Measurements from ENCODE around the gene MPHOSPH9. TPM values are rescaled to one million over a fixed set of nuclear protein-coding genes. Genes with fewer than 3 reads are reported as not detected.
"Not testable (repeated sequence)": the region's sequence is repeated elsewhere in the genome, so short reads cannot be mapped to it uniquely, and the experiment has no call there.

The MPHOSPH9 gene
- total and polyA plus RNA-seq, 2 donors (not counting 1 experiment from before 2014, with no cell fraction given), result 11.8 to 45.1 TPM

GRCh38 chr12:123254853-123255446 is 22.0 kb upstream of the MPHOSPH9 start:
- no peak overlapping the region for H3K27ac Mint-ChIP-seq
- intact Hi-C loops (cut with micrococcal nuclease), result no loop called here
- Histone ChIP-seq H3K4me2 (replicated peaks; ENCODE audit: low read depth, low read length, poor library complexity, severe bottlenecking) (no peak overlapping the region), H4K20me1 (ENCODE audit: control insufficient read depth, insufficient read depth, low read length, poor library complexity, severe bottlenecking) (peaks cover 51% of the 10 kb centered on the region), H3K4me1 (ENCODE audit: control insufficient read depth in 2 of 2, insufficient read depth in 2 of 2, low read length in 2 of 2) (peaks cover 0 to 3% of the 10 kb centered on the region in 2 donors), H3K9ac (ENCODE audit: low read length) (no peak overlapping the region), H3K79me2 (ENCODE audit: control insufficient read depth, insufficient read depth, low read length) (peaks cover 53% of the 10 kb centered on the region), H3K9me3 (ENCODE audit: control extremely low read depth in 1 of 3, control insufficient read depth in 2 of 3, insufficient read depth in 1 of 3, low read length in 2 of 3) (no peaks in the 10 kb centered on the region), H3K27ac (ENCODE audit: low read length in 2 of 2) (no peak overlapping the region), H2AFZ (ENCODE audit: insufficient read depth, low read depth, low read length, poor library complexity, severe bottlenecking) (no peak overlapping the region), H3K36me3 (replicated peaks in 1 of 2; ENCODE audit: control extremely low read depth in 1 of 2, control insufficient read depth in 1 of 2, extremely low read depth in 1 of 2, insufficient read depth in 2 of 2, low read length in 1 of 2) (peaks cover 0 to 50% of the 10 kb centered on the region in 2 experiments), H3K27me3 (replicated peaks in 1 of 4; ENCODE audit: control extremely low read depth in 1 of 4, control insufficient read depth in 3 of 4, insufficient read depth in 4 of 4, low read length in 3 of 4) (no peaks in the 10 kb centered on the region), H3K4me3 (ENCODE audit: control extremely low read depth in 1 of 5, extremely low read depth in 1 of 5, insufficient read depth in 1 of 5, low read depth in 2 of 5, low read length in 4 of 5) (no peak overlapping the region)
- WGBS (ENCODE audit: insufficient coverage), result 85% methylated on average over 5 of the region's 5 CpGs
- DNase-seq, result no peak
- TF ChIP-seq, protein P1, sequence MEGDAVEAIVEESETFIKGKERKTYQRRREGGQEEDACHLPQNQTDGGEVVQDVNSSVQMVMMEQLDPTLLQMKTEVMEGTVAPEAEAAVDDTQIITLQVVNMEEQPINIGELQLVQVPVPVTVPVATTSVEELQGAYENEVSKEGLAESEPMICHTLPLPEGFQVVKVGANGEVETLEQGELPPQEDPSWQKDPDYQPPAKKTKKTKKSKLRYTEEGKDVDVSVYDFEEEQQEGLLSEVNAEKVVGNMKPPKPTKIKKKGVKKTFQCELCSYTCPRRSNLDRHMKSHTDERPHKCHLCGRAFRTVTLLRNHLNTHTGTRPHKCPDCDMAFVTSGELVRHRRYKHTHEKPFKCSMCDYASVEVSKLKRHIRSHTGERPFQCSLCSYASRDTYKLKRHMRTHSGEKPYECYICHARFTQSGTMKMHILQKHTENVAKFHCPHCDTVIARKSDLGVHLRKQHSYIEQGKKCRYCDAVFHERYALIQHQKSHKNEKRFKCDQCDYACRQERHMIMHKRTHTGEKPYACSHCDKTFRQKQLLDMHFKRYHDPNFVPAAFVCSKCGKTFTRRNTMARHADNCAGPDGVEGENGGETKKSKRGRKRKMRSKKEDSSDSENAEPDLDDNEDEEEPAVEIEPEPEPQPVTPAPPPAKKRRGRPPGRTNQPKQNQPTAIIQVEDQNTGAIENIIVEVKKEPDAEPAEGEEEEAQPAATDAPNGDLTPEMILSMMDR (IDR thresholded peaks at IDR 0.05), result no peak
- no peak for TF ChIP-seq EZH2 (IDR thresholded peaks at IDR 0.05; ENCODE audit: borderline replicate concordance, insufficient read depth, low read depth, low read length, poor library complexity, severe bottlenecking)
- CTCF ChIA-PET, result no interaction called here
- POLR2A ChIA-PET, result no interaction called here
- no peaks in the 10 kb centered on the region for H3K27me3 Mint-ChIP-seq
- H3K4me1 Mint-ChIP-seq, result peaks cover 16% of the 10 kb centered on the region
- ATAC-seq (ENCODE audit: low read depth), result no peak
- H3K9me3 Mint-ChIP-seq (ENCODE audit: insufficient read depth), result no peaks in the 10 kb centered on the region
- H3K4me3 Mint-ChIP-seq, result no peak overlapping the region

DNA sequence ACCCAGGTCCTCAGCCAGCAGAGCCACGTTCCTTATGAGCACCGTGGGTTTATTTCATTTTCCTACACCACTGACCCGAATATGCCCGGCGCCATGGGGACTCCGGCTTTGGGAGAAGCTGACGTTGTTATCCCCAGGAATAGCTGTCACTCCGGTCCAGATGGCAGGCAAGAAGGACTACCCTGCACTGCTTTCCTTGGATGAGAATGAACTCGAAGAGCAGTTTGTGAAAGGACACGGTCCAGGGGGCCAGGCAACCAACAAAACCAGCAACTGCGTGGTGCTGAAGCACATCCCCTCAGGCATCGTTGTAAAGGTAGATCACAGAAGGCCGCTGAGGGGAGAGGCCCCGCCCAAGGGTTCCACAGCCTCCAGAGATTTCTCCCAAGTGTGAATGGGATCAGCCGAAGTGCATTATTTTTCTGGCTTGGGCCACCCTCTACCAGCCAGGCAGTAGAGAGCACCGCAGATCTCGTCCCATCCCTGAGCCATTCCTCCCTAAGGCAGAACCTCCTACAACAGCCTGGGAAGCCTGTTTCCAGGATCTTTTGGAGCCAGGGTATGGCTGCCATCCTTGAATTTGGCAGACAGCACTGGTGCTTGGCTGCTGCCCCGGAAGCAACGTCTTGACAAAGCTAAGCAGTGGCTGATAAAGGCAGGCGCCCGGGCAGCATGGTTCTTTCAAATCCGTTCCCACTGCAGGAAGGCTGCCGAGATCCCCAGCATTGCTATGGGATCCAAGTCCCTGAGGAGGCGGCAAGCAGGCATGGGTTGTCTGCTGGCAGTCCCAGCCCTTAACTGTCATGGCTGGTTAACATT is 20.9 kb upstream of the MPHOSPH9 start:
- ATAC-seq (ENCODE audit: low read depth) (no peak), DNase-seq (no peak)
- Mint-ChIP-seq H3K4me1 (peaks cover 19% of the 10 kb centered on the region), H3K9me3 (ENCODE audit: insufficient read depth) (no peaks in the 10 kb centered on the region), H3K4me3 (no peak overlapping the region), H3K27ac (no peak overlapping the region), H3K27me3 (no peaks in the 10 kb centered on the region)
- peaks cover 63% of the 10 kb centered on the region for H3K79me2 ChIP-seq (ENCODE audit: control insufficient read depth, insufficient read depth, low read length)
- TF ChIP-seq EZH2 (IDR thresholded peaks at IDR 0.05; ENCODE audit: borderline replicate concordance, insufficient read depth, low read depth, low read length, poor library complexity, severe bottlenecking), result no peak
- no peak overlapping the region for H3K9ac ChIP-seq (ENCODE audit: low read length)
- intact Hi-C loops (cut with micrococcal nuclease), result no loop called here
- peaks cover 62% of the 10 kb centered on the region for H4K20me1 ChIP-seq (ENCODE audit: control insufficient read depth, insufficient read depth, low read length, poor library complexity, severe bottlenecking)
- no peaks in the 10 kb centered on the region for H3K9me3 ChIP-seq (ENCODE audit: control extremely low read depth in 1 of 3, control insufficient read depth in 2 of 3, insufficient read depth in 1 of 3, low read length in 2 of 3)
- 91% methylated on average over 24 of the region's 24 CpGs for WGBS (ENCODE audit: insufficient coverage)
- H3K36me3 ChIP-seq (replicated peaks in 1 of 2; ENCODE audit: control extremely low read depth in 1 of 2, control insufficient read depth in 1 of 2, extremely low read depth in 1 of 2, insufficient read depth in 2 of 2, low read length in 1 of 2), result peaks cover 0 to 47% of the 10 kb centered on the region in 2 experiments
- CTCF ChIA-PET, result no interaction called here
- H3K27ac ChIP-seq (ENCODE audit: low read length in 2 of 2), result no peak overlapping the region
- no peak overlapping the region for H3K4me2 ChIP-seq (replicated peaks; ENCODE audit: low read depth, low read length, poor library complexity, severe bottlenecking)
- H2AFZ ChIP-seq (ENCODE audit: insufficient read depth, low read depth, low read length, poor library complexity, severe bottlenecking), result no peak overlapping the region
- peaks cover 0 to 3% of the 10 kb centered on the region in 2 donors for H3K4me1 ChIP-seq (ENCODE audit: control insufficient read depth in 2 of 2, insufficient read depth in 2 of 2, low read length in 2 of 2)
- H3K4me3 ChIP-seq (ENCODE audit: control extremely low read depth in 1 of 5, extremely low read depth in 1 of 5, insufficient read depth in 1 of 5, low read depth in 2 of 5, low read length in 4 of 5), result no peak overlapping the region
- POLR2A ChIA-PET, result no interaction called here
- H3K27me3 ChIP-seq (replicated peaks in 1 of 4; ENCODE audit: control extremely low read depth in 1 of 4, control insufficient read depth in 3 of 4, insufficient read depth in 4 of 4, low read length in 3 of 4), result no peaks in the 10 kb centered on the region

- H3K4me2 ChIP-seq (replicated peaks; ENCODE audit: low read depth, low read length, poor library complexity, severe bottlenecking); H3K27ac Mint-ChIP-seq; ATAC-seq (ENCODE audit: low read depth); H3K4me3 Mint-ChIP-seq; H3K9me3 Mint-ChIP-seq (ENCODE audit: insufficient read depth); H3K27ac ChIP-seq (ENCODE audit: low read length in 2 of 2); POLR2A ChIA-PET; H3K9me3 ChIP-seq (ENCODE audit: control extremely low read depth in 1 of 3, control insufficient read depth in 2 of 3, insufficient read depth in 1 of 3, low read length in 2 of 3); intact Hi-C loops (cut with micrococcal nuclease); H2AFZ ChIP-seq (ENCODE audit: insufficient read depth, low read depth, low read length, poor library complexity, severe bottlenecking); H3K4me3 ChIP-seq (ENCODE audit: control extremely low read depth in 1 of 5, extremely low read depth in 1 of 5, insufficient read depth in 1 of 5, low read depth in 2 of 5, low read length in 4 of 5); H3K27me3 ChIP-seq (replicated peaks in 1 of 4; ENCODE audit: control extremely low read depth in 1 of 4, control insufficient read depth in 3 of 4, insufficient read depth in 4 of 4, low read length in 3 of 4); H3K4me1 ChIP-seq (ENCODE audit: control insufficient read depth in 2 of 2, insufficient read depth in 2 of 2, low read length in 2 of 2); H3K9ac ChIP-seq (ENCODE audit: low read length); DNase-seq; H3K27me3 Mint-ChIP-seq: not testable (repeated sequence)
- H3K4me1 Mint-ChIP-seq, result peaks cover 26% of the 10 kb centered on the region
- 90% methylated on average over 4 of the region's 9 CpGs for WGBS (ENCODE audit: insufficient coverage)
- H3K36me3 ChIP-seq (replicated peaks in 1 of 2; ENCODE audit: control extremely low read depth in 1 of 2, control insufficient read depth in 1 of 2, extremely low read depth in 1 of 2, insufficient read depth in 2 of 2, low read length in 1 of 2), result peaks cover 0 to 38% of the 10 kb centered on the region in 2 experiments
- CTCF ChIA-PET, result interaction anchor here (1.6 kb wide), 2 partner anchors 13 to 14 kb away, joined by 4 to 7 read pairs; no protein-coding TSS in a partner anchor
- peaks cover 77% of the 10 kb centered on the region for H3K79me2 ChIP-seq (ENCODE audit: control insufficient read depth, insufficient read depth, low read length)
- H4K20me1 ChIP-seq (ENCODE audit: control insufficient read depth, insufficient read depth, low read length, poor library complexity, severe bottlenecking), result peaks cover 76% of the 10 kb centered on the region
These were observed 19.4 kb upstream of the MPHOSPH9 start for GRCh38 chr12:123252365-123252764.
